Measurements from ENCODE around the gene CCNYL1.
"Not testable (repeated sequence)": the region's sequence is repeated elsewhere in the genome, so short reads cannot be mapped to it uniquely, and the experiment has no call there.

Gene CCNYL1

GRCh38 chr2:207710814-207711740, at the start of gene CCNYL1:
Gene CCNYL1 (plus strand): TSS chr2:207711640. CDS start chr2:207711897, 257 bp downstream.
- DNase-seq: peak; percentile 97

GRCh38 chr2:207662203-207662602, 49.2 kb upstream of the CCNYL1 start:
- DNase-seq: no peak

GRCh38 chr2:207663870-207664545, 47.4 kb upstream of the CCNYL1 start:
- no peak for DNase-seq

GRCh38 chr2:207670887-207671286, 40.6 kb upstream of the CCNYL1 start:
- DNase-seq: no peak

GRCh38 chr2:207673431-207673830, 38.0 kb upstream of the CCNYL1 start:
- DNase-seq: no peak

GRCh38 chr2:207674266-207674774, 37.1 kb upstream of the CCNYL1 start:
- no peak for DNase-seq

GRCh38 chr2:207674826-207675225, 36.6 kb upstream of the CCNYL1 start:
- no peak for DNase-seq

- DNase-seq: no peak
These were observed 34.5 kb upstream of the CCNYL1 start for GRCh38 chr2:207676827-207677354.

- DNase-seq: no peak
These were observed 30.0 kb upstream of the CCNYL1 start for GRCh38 chr2:207681431-207681830.

- DNase-seq: no peak
These were observed 28.9 kb upstream of the CCNYL1 start for GRCh38 chr2:207682557-207682956.

GRCh38 chr2:207683438-207683837, 28.0 kb upstream of the CCNYL1 start:
- DNase-seq: no peak

- no peak for DNase-seq
These were observed 27.4 kb upstream of the CCNYL1 start for GRCh38 chr2:207683879-207684627.

GRCh38 chr2:207686812-207687211, 24.6 kb upstream of the CCNYL1 start:
- DNase-seq: no peak

- DNase-seq: no peak
These were observed 22.8 kb upstream of the CCNYL1 start for GRCh38 chr2:207688597-207688996.

GRCh38 chr2:207690845-207691461, 20.5 kb upstream of the CCNYL1 start:
- DNase-seq: not testable (repeated sequence)

- no peak for DNase-seq
These were observed 19.0 kb upstream of the CCNYL1 start for GRCh38 chr2:207692206-207693065.

GRCh38 chr2:207693641-207694249, 17.7 kb upstream of the CCNYL1 start:
- DNase-seq: no peak

- no peak for DNase-seq
These were observed 16.6 kb upstream of the CCNYL1 start for GRCh38 chr2:207694811-207695281.

- no peak for DNase-seq
These were observed 16.1 kb upstream of the CCNYL1 start for GRCh38 chr2:207695293-207695692.

- DNase-seq: not testable (repeated sequence)
These were observed 14.5 kb upstream of the CCNYL1 start for GRCh38 chr2:207696911-207697310.

GRCh38 chr2:207697411-207697810, 14.0 kb upstream of the CCNYL1 start:
- DNase-seq: no peak

Measured in activated CD4-positive, CD25-positive, alpha-beta regulatory T cell treated with anti-CD3 and anti-CD28 coated beads, Interleukin-2, amount 50 U/mL, for 72 hours (primary cell).